HCT116 (cell line): ENCODE results near the gene FGD4. TPM values are rescaled to one million over a fixed set of nuclear protein-coding genes. Genes with fewer than 3 reads are reported as not detected.

Source experiments
- ATAC-seq: fragments of 200-7000 bp; cut with Tn5 transposase; 2 replicates; pipeline ENCODE4 v1.9.1; 2020; ENCODE audit warnings: mild to moderate bottlenecking, moderate library complexity
- BruUV-seq: library from RNA; stranded (reverse); fragments of 400-500 nt; replicated peaks from 2 replicates; lab custom pipeline; 2021; lab: Mats Ljungman, UMichigan
- CTCF ChIA-PET: fragments of 300-600 bp; sonication (Branson Sonifier 250); formaldehyde crosslinking; loops from one replicate; lab custom pipeline; 2021; ENCODE audit warnings: antibody characterized with exemption; lab: Charles Lee
- POLR2A ChIA-PET: fragments of 300-600, 350-600 bp; sonication (Branson Sonifier 250); formaldehyde crosslinking; loops from one replicate; lab custom pipeline; 2021; ENCODE audit warnings: antibody characterized with exemption; lab: Charles Lee
- RAD21 ChIA-PET, 2 experiments: fragments of 300-600 bp; sonication (Branson Sonifier 250); formaldehyde crosslinking; loops; one replicate each; lab custom pipeline; 2023; ENCODE audit warnings: low total read pairs in 2 of 2; ENCODE audit not compliant: uncharacterized antibody in 2 of 2, unreplicated experiment in 2 of 2, low non-redundant PET in 1 of 2; lab: Charles Lee
- DNase-seq: peaks from one replicate; pipeline ENCODE4 v3.0.0-alpha.2; 2010; ENCODE audit warnings: low read depth, low spot score
- H2AFZ ChIP-seq: fragments of 200-600 bp; shearing (Covaris generic), sonication (generic); 2 replicates; pipeline ENCODE4 v1.6.1; 2017; ENCODE audit warnings: low read depth, mixed run types, mixed read lengths, antibody characterized with exemption, low read length; ENCODE audit not compliant: poor library complexity, severe bottlenecking
- H3K27ac ChIP-seq: 2 replicates; pipeline ENCODE4 v1.5.1; 2012; ENCODE audit warnings: low read depth, low read length
- H3K27me3 ChIP-seq: fragments of 200-600 bp; sonication (generic); 2 replicates; pipeline ENCODE4 v1.6.1; 2016; ENCODE audit warnings: mixed run types, low read length, mixed read lengths; ENCODE audit not compliant: insufficient read depth
- H3K36me3 ChIP-seq, 2 experiments: fragments of 200-500 bp in 1 of 2; fragments of 200-600 bp in 1 of 2; sonication (Bioruptor generic) in 1 of 2; sonication (generic) in 1 of 2; 2 replicates each; pipeline versions ENCODE4 v1.5.1 to v1.6.1; 2014 to 2016; ENCODE audit warnings: low read length in 2 of 2, inconsistent platforms in 1 of 2, mixed read lengths in 1 of 2, mixed run types in 1 of 2; ENCODE audit not compliant: insufficient read depth in 2 of 2, control insufficient read depth in 1 of 2
- H3K4me1 ChIP-seq, 2 experiments: fragments of 200-600 bp in 1 of 2; sonication (generic) in 1 of 2; 2 replicates each; pipeline versions ENCODE4 v1.5.1 to v1.6.1; 2012 to 2017; ENCODE audit warnings: low read length in 2 of 2, inconsistent platforms in 1 of 2, mild to moderate bottlenecking in 1 of 2, mixed read lengths in 1 of 2, mixed run types in 1 of 2, moderate library complexity in 1 of 2; ENCODE audit not compliant: insufficient read depth in 2 of 2, control insufficient read depth in 1 of 2
- H3K4me2 ChIP-seq: fragments of 200-600 bp; sonication (generic); 2 replicates; pipeline ENCODE4 v1.6.1; 2017; ENCODE audit warnings: mixed run types, low read length, mixed read lengths
- H3K4me3 ChIP-seq, 2 experiments: fragments of 200-600 bp in 1 of 2; sonication (generic) in 1 of 2; replicated peaks in 1 of 2; 2 replicates each; pipeline ENCODE4 v1.5.1; 2011 to 2016; ENCODE audit warnings: low read length in 2 of 2, control low read depth in 1 of 2, low read depth in 1 of 2, mild to moderate bottlenecking in 1 of 2, mixed read lengths in 1 of 2, mixed run types in 1 of 2
- H3K79me2 ChIP-seq: fragments of 200-600 bp; sonication (generic); 2 replicates; pipeline ENCODE4 v1.6.1; 2017; ENCODE audit warnings: mild to moderate bottlenecking, mixed run types, low read length, moderate library complexity, mixed read lengths; ENCODE audit not compliant: insufficient read depth
- H3K9ac ChIP-seq: fragments of 200-600 bp; sonication (generic); 2 replicates; pipeline ENCODE4 v1.6.1; 2016; ENCODE audit warnings: low read length, mixed read lengths
- H3K9me2 ChIP-seq: fragments of 200-600 bp; sonication (generic), shearing (Covaris generic); 2 replicates; pipeline ENCODE4 v1.6.1; 2017; ENCODE audit warnings: mixed run types, mild to moderate bottlenecking, moderate library complexity; ENCODE audit not compliant: insufficient read depth
- H3K9me3 ChIP-seq, 2 experiments: fragments of 200-500 bp in 1 of 2; fragments of 200-600 bp in 1 of 2; sonication (Bioruptor generic) in 1 of 2; sonication (generic) in 1 of 2; 2 replicates each; pipeline ENCODE4 v1.6.1; 2014 to 2017; ENCODE audit warnings: low read length in 2 of 2, mixed read lengths in 2 of 2, inconsistent platforms in 1 of 2, low read depth in 1 of 2, mild to moderate bottlenecking in 1 of 2, mixed run types in 1 of 2, moderate library complexity in 1 of 2; ENCODE audit not compliant: control insufficient read depth in 1 of 2, insufficient read depth in 1 of 2
- H4K20me1 ChIP-seq: fragments of 200-600 bp; sonication (generic), shearing (Covaris generic); 2 replicates; pipeline ENCODE4 v1.6.1; 2017; ENCODE audit warnings: mixed run types, mild to moderate bottlenecking, moderate library complexity; ENCODE audit not compliant: insufficient read depth
- CBX3 ChIP-seq: IDR thresholded peaks from 2 replicates; pipeline ENCODE4 v1.6.1; 2012; ENCODE audit warnings: low read depth
- EGR1 ChIP-seq: IDR thresholded peaks from 2 replicates; pipeline ENCODE4 v1.6.1; 2012; ENCODE audit warnings: low read depth
- ELF1 ChIP-seq: IDR thresholded peaks from 2 replicates; pipeline ENCODE4 v1.6.1; 2012; ENCODE audit warnings: low read depth, borderline replicate concordance
- EZH2phosphoT487 ChIP-seq: fragments of 200-600 bp; IDR thresholded peaks from 2 replicates; pipeline ENCODE4 v1.6.1; 2018; ENCODE audit warnings: antibody characterized with exemption, borderline replicate concordance
- FOSL1 ChIP-seq: IDR thresholded peaks from 2 replicates; pipeline ENCODE4 v1.6.1; 2012; ENCODE audit warnings: low read depth
- POLR2A ChIP-seq: IDR thresholded peaks from 2 replicates; pipeline ENCODE4 v1.7.0; 2011; ENCODE audit warnings: borderline replicate concordance; ENCODE audit not compliant: insufficient read depth, insufficient read length; ENCODE audit errors: extremely low read depth
- POLR2AphosphoS5 ChIP-seq: IDR thresholded peaks from 2 replicates; pipeline ENCODE4 v1.6.1; 2011; ENCODE audit warnings: mild to moderate bottlenecking, low read depth, low read length, moderate library complexity
- RAD21 ChIP-seq: IDR thresholded peaks from 2 replicates; pipeline ENCODE4 v1.6.1; 2012; ENCODE audit warnings: low read depth, mild to moderate bottlenecking
- SIN3A ChIP-seq: IDR thresholded peaks from 2 replicates; pipeline ENCODE4 v1.6.1; 2012; ENCODE audit warnings: low read depth
- SRF ChIP-seq: IDR thresholded peaks from 2 replicates; pipeline ENCODE4 v1.6.1; 2012; ENCODE audit warnings: low read depth
- TCF7L2 ChIP-seq: IDR thresholded peaks from 2 replicates; pipeline ENCODE4 v1.7.0; 2011; ENCODE audit warnings: borderline replicate concordance, inconsistent platforms; ENCODE audit not compliant: insufficient read depth, insufficient read length; ENCODE audit errors: extremely low read depth
- YY1 ChIP-seq: IDR thresholded peaks from 2 replicates; pipeline ENCODE4 v1.6.1; 2011; ENCODE audit warnings: low read length, low read depth, moderate library complexity, mild to moderate bottlenecking; ENCODE audit not compliant: insufficient replicate concordance; ENCODE audit errors: extremely low read depth
- ZFX ChIP-seq: fragments of 450-650 bp; IDR thresholded peaks from 2 replicates; pipeline ENCODE4 v1.6.1; 2017
- ZNF274 ChIP-seq: fragments of 200-500 bp; sonication (Bioruptor generic); IDR thresholded peaks from 2 replicates; pipeline ENCODE4 v1.6.1; 2014; ENCODE audit warnings: mild to moderate bottlenecking, low read depth, low read length, inconsistent platforms
- intact Hi-C: fragments of 100-400 bp; cut with micrococcal nuclease; formaldehyde crosslinking; loops from 2 replicates; pipeline ENCODE4 v1.10.0; 2022
- total RNA-seq: library from RNA; stranded (reverse); gene quantifications from one replicate; pipeline ENCODE4 v1.2.1, GENCODE V29; 2021; ENCODE audit not compliant: unreplicated experiment
- TF ChIP-seq, protein P1 (sequence below): IDR thresholded peaks from 2 replicates; pipeline ENCODE4 v1.6.1; 2012
- TF ChIP-seq, protein P2 (sequence below): IDR thresholded peaks from 2 replicates; pipeline ENCODE4 v1.6.1; 2011; ENCODE audit warnings: mild to moderate bottlenecking, low read length, moderate library complexity; ENCODE audit not compliant: insufficient replicate concordance; ENCODE audit errors: extremely low read depth
- TF ChIP-seq, protein P3 (sequence below): IDR thresholded peaks from 2 replicates; pipeline ENCODE4 v1.6.1; 2012; ENCODE audit warnings: low read depth

Gene FGD4
- total RNA-seq, 1 experiment from 2014 or later, result 7.7 TPM

DNA sequence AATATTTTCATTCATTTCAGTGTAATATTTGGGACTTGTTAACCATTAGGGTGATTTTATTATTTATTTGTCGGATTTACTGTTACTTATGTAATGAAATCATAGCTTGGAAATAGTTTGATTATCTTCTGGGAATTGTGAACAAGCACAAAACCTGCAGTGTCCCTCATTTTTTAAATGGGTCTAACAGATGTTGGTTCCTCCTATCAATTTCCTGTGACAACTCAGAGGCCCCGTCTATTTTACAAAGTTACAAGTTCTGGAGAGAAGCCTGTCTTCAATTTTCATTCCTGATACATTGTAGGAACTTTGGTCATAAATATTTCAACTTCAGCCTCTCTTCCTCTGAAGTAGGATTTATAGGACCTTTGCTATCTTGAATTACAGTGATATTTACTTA lies 178.0 kb downstream of the FGD4 start:
- H3K27ac ChIP-seq, result no peak overlapping the region
- ATAC-seq (no peak), DNase-seq (no peak)
- H3K9me3 ChIP-seq, result no peaks in the 10 kb centered on the region
- H3K9me2 ChIP-seq, result 0 out of 2 replicates have a peak, but pooled peaks cover 2% of the 10 kb centered on the region
- H2AFZ ChIP-seq, result no peak overlapping the region
- H4K20me1 ChIP-seq, result no peaks in the 10 kb centered on the region
- TF ChIP-seq EGR1 (no peak), CBX3 (no peak), SIN3A (no peak), ZNF274 (no peak), FOSL1 (no peak)
- H3K79me2 ChIP-seq, result no peaks in the 10 kb centered on the region
- no peak overlapping the region for H3K4me3 ChIP-seq
- H3K4me2 ChIP-seq, result no peak overlapping the region
- no peaks in the 10 kb centered on the region for H3K27me3 ChIP-seq
- intact Hi-C loops, result no loop called here
- CTCF ChIA-PET, result no interaction called here
- RAD21 ChIA-PET, result no interaction called here
- H3K9ac ChIP-seq, result no peak overlapping the region
- POLR2A ChIA-PET, result no interaction called here
- no peaks in the 10 kb centered on the region for H3K36me3 ChIP-seq
- H3K4me1 ChIP-seq, result no peaks in the 10 kb centered on the region
- BruUV-seq, result no TSS peak

DNA sequence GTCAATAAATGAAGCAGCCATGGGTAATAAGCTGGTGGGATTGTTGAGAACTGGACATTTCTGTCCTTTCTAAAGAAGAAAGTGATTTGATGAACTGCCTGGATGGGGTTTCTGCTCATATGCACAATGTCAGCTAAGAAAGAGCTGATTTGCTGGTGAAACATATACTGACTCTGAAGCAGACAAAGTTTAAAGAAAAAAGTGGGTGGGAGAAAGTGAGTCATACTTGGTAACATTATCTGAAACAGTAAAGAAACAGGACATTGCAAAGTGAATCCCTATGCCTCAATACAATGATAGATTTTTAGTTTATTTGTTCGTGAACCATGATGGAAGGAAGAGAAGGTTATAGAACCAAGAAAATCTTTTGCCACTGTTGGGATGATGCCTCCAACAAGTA lies 184.2 kb downstream of the FGD4 start:
- POLR2A ChIA-PET, result no interaction called here
- Histone ChIP-seq H3K9ac (no peak overlapping the region), H3K4me3 (no peak overlapping the region), H3K9me2 (no peaks in the 10 kb centered on the region), H4K20me1 (no peaks in the 10 kb centered on the region), H3K4me1 (peaks cover 0 to 10% of the 10 kb centered on the region in 2 experiments; a peak in 1 of 4 replicates), H3K27me3 (no peaks in the 10 kb centered on the region), H3K36me3 (no peaks in the 10 kb centered on the region), H2AFZ (no peak overlapping the region), H3K27ac (no peak overlapping the region), H3K79me2 (no peaks in the 10 kb centered on the region), H3K9me3 (no peaks in the 10 kb centered on the region), H3K4me2 (no peak overlapping the region)
- ATAC-seq (no peak), DNase-seq (no peak)
- CTCF ChIA-PET, result no interaction called here
- intact Hi-C loops, result no loop called here
- RAD21 ChIA-PET, result no interaction called here
- BruUV-seq, result no TSS peak
- TF ChIP-seq EGR1 (no peak), RAD21 (no peak), TCF7L2 (no peak), CBX3 (no peak), ZFX (no peak), SIN3A (no peak), SRF (no peak), EZH2phosphoT487 (no peak), POLR2A (no peak), POLR2AphosphoS5 (no peak), ELF1 (no peak), YY1 (no peak), ZNF274 (no peak)
- TF ChIP-seq, protein P1, sequence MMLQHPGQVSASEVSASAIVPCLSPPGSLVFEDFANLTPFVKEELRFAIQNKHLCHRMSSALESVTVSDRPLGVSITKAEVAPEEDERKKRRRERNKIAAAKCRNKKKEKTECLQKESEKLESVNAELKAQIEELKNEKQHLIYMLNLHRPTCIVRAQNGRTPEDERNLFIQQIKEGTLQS, result no peak
- TF ChIP-seq, protein P2, sequence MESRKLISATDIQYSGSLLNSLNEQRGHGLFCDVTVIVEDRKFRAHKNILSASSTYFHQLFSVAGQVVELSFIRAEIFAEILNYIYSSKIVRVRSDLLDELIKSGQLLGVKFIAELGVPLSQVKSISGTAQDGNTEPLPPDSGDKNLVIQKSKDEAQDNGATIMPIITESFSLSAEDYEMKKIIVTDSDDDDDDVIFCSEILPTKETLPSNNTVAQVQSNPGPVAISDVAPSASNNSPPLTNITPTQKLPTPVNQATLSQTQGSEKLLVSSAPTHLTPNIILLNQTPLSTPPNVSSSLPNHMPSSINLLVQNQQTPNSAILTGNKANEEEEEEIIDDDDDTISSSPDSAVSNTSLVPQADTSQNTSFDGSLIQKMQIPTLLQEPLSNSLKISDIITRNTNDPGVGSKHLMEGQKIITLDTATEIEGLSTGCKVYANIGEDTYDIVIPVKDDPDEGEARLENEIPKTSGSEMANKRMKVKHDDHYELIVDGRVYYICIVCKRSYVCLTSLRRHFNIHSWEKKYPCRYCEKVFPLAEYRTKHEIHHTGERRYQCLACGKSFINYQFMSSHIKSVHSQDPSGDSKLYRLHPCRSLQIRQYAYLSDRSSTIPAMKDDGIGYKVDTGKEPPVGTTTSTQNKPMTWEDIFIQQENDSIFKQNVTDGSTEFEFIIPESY, result no peak
- TF ChIP-seq, protein P3, sequence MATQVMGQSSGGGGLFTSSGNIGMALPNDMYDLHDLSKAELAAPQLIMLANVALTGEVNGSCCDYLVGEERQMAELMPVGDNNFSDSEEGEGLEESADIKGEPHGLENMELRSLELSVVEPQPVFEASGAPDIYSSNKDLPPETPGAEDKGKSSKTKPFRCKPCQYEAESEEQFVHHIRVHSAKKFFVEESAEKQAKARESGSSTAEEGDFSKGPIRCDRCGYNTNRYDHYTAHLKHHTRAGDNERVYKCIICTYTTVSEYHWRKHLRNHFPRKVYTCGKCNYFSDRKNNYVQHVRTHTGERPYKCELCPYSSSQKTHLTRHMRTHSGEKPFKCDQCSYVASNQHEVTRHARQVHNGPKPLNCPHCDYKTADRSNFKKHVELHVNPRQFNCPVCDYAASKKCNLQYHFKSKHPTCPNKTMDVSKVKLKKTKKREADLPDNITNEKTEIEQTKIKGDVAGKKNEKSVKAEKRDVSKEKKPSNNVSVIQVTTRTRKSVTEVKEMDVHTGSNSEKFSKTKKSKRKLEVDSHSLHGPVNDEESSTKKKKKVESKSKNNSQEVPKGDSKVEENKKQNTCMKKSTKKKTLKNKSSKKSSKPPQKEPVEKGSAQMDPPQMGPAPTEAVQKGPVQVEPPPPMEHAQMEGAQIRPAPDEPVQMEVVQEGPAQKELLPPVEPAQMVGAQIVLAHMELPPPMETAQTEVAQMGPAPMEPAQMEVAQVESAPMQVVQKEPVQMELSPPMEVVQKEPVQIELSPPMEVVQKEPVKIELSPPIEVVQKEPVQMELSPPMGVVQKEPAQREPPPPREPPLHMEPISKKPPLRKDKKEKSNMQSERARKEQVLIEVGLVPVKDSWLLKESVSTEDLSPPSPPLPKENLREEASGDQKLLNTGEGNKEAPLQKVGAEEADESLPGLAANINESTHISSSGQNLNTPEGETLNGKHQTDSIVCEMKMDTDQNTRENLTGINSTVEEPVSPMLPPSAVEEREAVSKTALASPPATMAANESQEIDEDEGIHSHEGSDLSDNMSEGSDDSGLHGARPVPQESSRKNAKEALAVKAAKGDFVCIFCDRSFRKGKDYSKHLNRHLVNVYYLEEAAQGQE, result no peak
